GM12878 (cell line): ENCODE results near the gene BPIFA3.

Source experiments
- BACH1 ChIP-seq: fragments of 450-650 bp; IDR thresholded peaks from 2 replicates; pipeline ENCODE4 v1.6.1; 2017; ENCODE audit warnings: mild to moderate bottlenecking, borderline replicate concordance
- CBX3 ChIP-seq: fragments of 200-600 bp; sonication (generic); IDR thresholded peaks from 2 replicates; pipeline ENCODE4 v1.6.1; 2016; ENCODE audit warnings: low read depth, borderline replicate concordance
- CHD1 ChIP-seq: IDR thresholded peaks from 2 replicates; pipeline ENCODE4 v1.6.1; 2012; ENCODE audit warnings: low read depth, low read length, improper control_type of control experiment
- CHD4 ChIP-seq: fragments of 200-600 bp; sonication (generic); IDR thresholded peaks from 2 replicates; pipeline ENCODE4 v1.6.1; 2016; ENCODE audit warnings: mild to moderate bottlenecking
- EP300 ChIP-seq, 2 experiments: fragments of 150-350 bp in 1 of 2; IDR thresholded peaks; 2 replicates each; pipeline ENCODE4 v1.6.1; 2011 to 2012; ENCODE audit warnings: low read depth in 2 of 2, low read length in 2 of 2, borderline replicate concordance in 1 of 2, improper control_type of control experiment in 1 of 2, inconsistent platforms in 1 of 2; ENCODE audit not compliant: control insufficient read depth in 1 of 2
- EZH2 ChIP-seq: IDR thresholded peaks from 2 replicates; pipeline ENCODE4 v1.6.1; 2012; ENCODE audit warnings: low read depth, mild to moderate bottlenecking, control low read depth, inconsistent platforms, low read length, borderline replicate concordance; ENCODE audit not compliant: control insufficient read depth
- SRF ChIP-seq, 2 experiments: IDR thresholded peaks; 2 replicates each; pipeline ENCODE4 v1.6.1; 2011; ENCODE audit warnings: low read depth in 2 of 2, low read length in 2 of 2, mild to moderate bottlenecking in 1 of 2, moderate library complexity in 1 of 2
- ZNF384 ChIP-seq: IDR thresholded peaks from 2 replicates; pipeline ENCODE4 v1.6.1; 2012; ENCODE audit warnings: low read depth, mild to moderate bottlenecking, low read length, improper control_type of control experiment, borderline replicate concordance
- ZSCAN29 ChIP-seq: fragments of 450-650 bp; IDR thresholded peaks from 2 replicates; pipeline ENCODE4 v1.6.1; 2017; ENCODE audit warnings: mild to moderate bottlenecking, moderate library complexity
- ZZZ3 ChIP-seq: IDR thresholded peaks from 2 replicates; pipeline ENCODE4 v1.6.1; 2011; ENCODE audit warnings: low read depth; ENCODE audit not compliant: control insufficient read depth, insufficient read length
- TF ChIP-seq, protein P1 (sequence below): IDR thresholded peaks from 2 replicates; pipeline ENCODE4 v1.6.1; 2011; ENCODE audit warnings: mild to moderate bottlenecking, low read depth, low read length, moderate library complexity; ENCODE audit not compliant: insufficient replicate concordance
- TF ChIP-seq, protein P2 (sequence below), 3 experiments: IDR thresholded peaks in 2 of 3; conservative IDR thresholded peaks in 1 of 3; 2 replicates each; pipeline ENCODE4 v1.5.1; 2011; ENCODE audit warnings: low read depth in 3 of 3, low read length in 3 of 3, mild to moderate bottlenecking in 3 of 3, control low read depth in 2 of 3, moderate library complexity in 2 of 3, inconsistent platforms in 1 of 3, mixed read lengths in 1 of 3; ENCODE audit not compliant: control insufficient read depth in 2 of 3, insufficient read depth in 1 of 3; ENCODE audit errors: extremely low read depth in 1 of 3
- TF ChIP-seq, protein P3 (sequence below): fragments of 150-350 bp; IDR thresholded peaks from 2 replicates; pipeline ENCODE4 v1.6.1; 2014; ENCODE audit warnings: mild to moderate bottlenecking, low read depth, low read length

DNA sequence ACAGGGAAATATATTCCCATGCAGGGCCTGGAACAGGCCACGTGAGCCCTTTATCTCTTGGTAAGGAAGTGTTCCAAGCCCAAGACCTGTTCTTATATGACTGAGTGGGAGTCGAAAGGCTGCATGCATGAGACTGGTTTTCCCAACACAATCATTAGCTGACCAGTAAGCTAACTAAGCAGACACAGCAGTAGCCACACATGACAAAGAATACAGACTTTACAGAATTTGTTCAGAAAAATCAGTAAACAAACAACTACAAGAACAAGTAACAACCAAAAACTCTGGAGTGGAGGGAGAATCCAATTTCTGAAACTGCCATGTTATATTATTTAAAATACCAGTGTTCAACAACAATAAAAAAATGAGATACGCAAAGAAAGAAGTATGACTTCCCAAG is 35.3 kb downstream of the BPIFA3 start:
- no peak for TF ChIP-seq CBX3
- no peak for TF ChIP-seq BACH1
- TF ChIP-seq ZSCAN29, result no peak
- TF ChIP-seq, protein P1, sequence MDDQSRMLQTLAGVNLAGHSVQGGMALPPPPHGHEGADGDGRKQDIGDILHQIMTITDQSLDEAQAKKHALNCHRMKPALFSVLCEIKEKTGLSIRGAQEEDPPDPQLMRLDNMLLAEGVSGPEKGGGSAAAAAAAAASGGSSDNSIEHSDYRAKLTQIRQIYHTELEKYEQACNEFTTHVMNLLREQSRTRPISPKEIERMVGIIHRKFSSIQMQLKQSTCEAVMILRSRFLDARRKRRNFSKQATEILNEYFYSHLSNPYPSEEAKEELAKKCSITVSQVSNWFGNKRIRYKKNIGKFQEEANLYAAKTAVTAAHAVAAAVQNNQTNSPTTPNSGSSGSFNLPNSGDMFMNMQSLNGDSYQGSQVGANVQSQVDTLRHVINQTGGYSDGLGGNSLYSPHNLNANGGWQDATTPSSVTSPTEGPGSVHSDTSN, result no peak
- TF ChIP-seq CHD1, result no peak
- no peak for TF ChIP-seq SRF (IDR thresholded peaks at IDR 0.05; ENCODE audit: low read depth in 2 of 2, low read length in 2 of 2)
- TF ChIP-seq, protein P2, sequence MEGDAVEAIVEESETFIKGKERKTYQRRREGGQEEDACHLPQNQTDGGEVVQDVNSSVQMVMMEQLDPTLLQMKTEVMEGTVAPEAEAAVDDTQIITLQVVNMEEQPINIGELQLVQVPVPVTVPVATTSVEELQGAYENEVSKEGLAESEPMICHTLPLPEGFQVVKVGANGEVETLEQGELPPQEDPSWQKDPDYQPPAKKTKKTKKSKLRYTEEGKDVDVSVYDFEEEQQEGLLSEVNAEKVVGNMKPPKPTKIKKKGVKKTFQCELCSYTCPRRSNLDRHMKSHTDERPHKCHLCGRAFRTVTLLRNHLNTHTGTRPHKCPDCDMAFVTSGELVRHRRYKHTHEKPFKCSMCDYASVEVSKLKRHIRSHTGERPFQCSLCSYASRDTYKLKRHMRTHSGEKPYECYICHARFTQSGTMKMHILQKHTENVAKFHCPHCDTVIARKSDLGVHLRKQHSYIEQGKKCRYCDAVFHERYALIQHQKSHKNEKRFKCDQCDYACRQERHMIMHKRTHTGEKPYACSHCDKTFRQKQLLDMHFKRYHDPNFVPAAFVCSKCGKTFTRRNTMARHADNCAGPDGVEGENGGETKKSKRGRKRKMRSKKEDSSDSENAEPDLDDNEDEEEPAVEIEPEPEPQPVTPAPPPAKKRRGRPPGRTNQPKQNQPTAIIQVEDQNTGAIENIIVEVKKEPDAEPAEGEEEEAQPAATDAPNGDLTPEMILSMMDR (IDR thresholded peaks at IDR 0.05 in 2 of 3, conservative IDR thresholded peaks at IDR 0.05 in 1 of 3; ENCODE audit: control insufficient read depth in 2 of 3, extremely low read depth in 1 of 3, insufficient read depth in 1 of 3, low read depth in 3 of 3, low read length in 3 of 3), result no peak
- no peak for TF ChIP-seq EP300 (IDR thresholded peaks at IDR 0.05; ENCODE audit: borderline replicate concordance in 1 of 2, control insufficient read depth in 1 of 2, low read depth in 2 of 2, low read length in 2 of 2)
- no peak for TF ChIP-seq EZH2
- TF ChIP-seq ZZZ3, result no peak
- TF ChIP-seq ZNF384, result no peak
- no peak for TF ChIP-seq CHD4
- TF ChIP-seq, protein P3, sequence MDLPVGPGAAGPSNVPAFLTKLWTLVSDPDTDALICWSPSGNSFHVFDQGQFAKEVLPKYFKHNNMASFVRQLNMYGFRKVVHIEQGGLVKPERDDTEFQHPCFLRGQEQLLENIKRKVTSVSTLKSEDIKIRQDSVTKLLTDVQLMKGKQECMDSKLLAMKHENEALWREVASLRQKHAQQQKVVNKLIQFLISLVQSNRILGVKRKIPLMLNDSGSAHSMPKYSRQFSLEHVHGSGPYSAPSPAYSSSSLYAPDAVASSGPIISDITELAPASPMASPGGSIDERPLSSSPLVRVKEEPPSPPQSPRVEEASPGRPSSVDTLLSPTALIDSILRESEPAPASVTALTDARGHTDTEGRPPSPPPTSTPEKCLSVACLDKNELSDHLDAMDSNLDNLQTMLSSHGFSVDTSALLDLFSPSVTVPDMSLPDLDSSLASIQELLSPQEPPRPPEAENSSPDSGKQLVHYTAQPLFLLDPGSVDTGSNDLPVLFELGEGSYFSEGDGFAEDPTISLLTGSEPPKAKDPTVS, result no peak
